Astrocyte of the spinal cord (primary cell): ENCODE measurements around the gene PDGFRB.

Experiments used
- DNase-seq: peaks from one replicate; pipeline ENCODE4 v3.0.0; 2011; ENCODE audit warnings: low read depth, low spot score
- H3K4me3 ChIP-seq: 2 replicates; pipeline ENCODE4 v1.5.1; 2011; ENCODE audit warnings: low read depth, mild to moderate bottlenecking, low read length, moderate library complexity
- CTCF ChIP-seq: IDR thresholded peaks from 2 replicates; pipeline ENCODE4 v1.5.1; 2012; ENCODE audit warnings: low read depth, mild to moderate bottlenecking, low read length, inconsistent platforms
- in situ Hi-C: cut with HindIII; loops from 2 replicates; pipeline ENCODE4 v1.10.0; 2017; ENCODE audit warnings: low sequenced_read_pairs

Gene PDGFRB

GRCh38 chr5:150189326-150189725 lies 33.7 kb upstream of the PDGFRB start:
- H3K4me3 ChIP-seq: no peak overlapping the region
- in situ Hi-C loops: no loop called here

GRCh38 chr5:150188146-150188842 lies 32.6 kb upstream of the PDGFRB start:
- in situ Hi-C loops: no loop called here
- DNase-seq: no peak
- no peak overlapping the region for H3K4me3 ChIP-seq
- TF ChIP-seq CTCF: no peak

More at GRCh38 chr5:150189326-150189725, 33.7 kb upstream of the PDGFRB start:
- no peak for DNase-seq
- no peak for TF ChIP-seq CTCF

- no peak overlapping the region for H3K4me3 ChIP-seq
- in situ Hi-C loops: no loop called here
- TF ChIP-seq CTCF: no peak
- no peak for DNase-seq
Observed at GRCh38 chr5:150186897-150187296, 31.3 kb upstream of the PDGFRB start.

- no peak for TF ChIP-seq CTCF
- DNase-seq: no peak
- in situ Hi-C loops: no loop called here
- no peak overlapping the region for H3K4me3 ChIP-seq
Observed at GRCh38 chr5:150186137-150186536, 30.5 kb upstream of the PDGFRB start.

GRCh38 chr5:150184990-150185912 lies 29.6 kb upstream of the PDGFRB start:
- H3K4me3 ChIP-seq: no peak overlapping the region
- in situ Hi-C loops: no loop called here
- DNase-seq: no peak
- no peak for TF ChIP-seq CTCF

GRCh38 chr5:150184006-150184405 lies 28.4 kb upstream of the PDGFRB start:
- in situ Hi-C loops: no loop called here
- TF ChIP-seq CTCF: no peak
- H3K4me3 ChIP-seq: no peak overlapping the region
- no peak for DNase-seq
